Measurements from ENCODE around the gene ATP9A. TPM values are rescaled to one million over a fixed set of nuclear protein-coding genes. Genes with fewer than 3 reads are reported as not detected.

The ATP9A gene
- total RNA-seq, 2 experiments from 2014 or later, result 0.18 to 0.21 TPM

DNA sequence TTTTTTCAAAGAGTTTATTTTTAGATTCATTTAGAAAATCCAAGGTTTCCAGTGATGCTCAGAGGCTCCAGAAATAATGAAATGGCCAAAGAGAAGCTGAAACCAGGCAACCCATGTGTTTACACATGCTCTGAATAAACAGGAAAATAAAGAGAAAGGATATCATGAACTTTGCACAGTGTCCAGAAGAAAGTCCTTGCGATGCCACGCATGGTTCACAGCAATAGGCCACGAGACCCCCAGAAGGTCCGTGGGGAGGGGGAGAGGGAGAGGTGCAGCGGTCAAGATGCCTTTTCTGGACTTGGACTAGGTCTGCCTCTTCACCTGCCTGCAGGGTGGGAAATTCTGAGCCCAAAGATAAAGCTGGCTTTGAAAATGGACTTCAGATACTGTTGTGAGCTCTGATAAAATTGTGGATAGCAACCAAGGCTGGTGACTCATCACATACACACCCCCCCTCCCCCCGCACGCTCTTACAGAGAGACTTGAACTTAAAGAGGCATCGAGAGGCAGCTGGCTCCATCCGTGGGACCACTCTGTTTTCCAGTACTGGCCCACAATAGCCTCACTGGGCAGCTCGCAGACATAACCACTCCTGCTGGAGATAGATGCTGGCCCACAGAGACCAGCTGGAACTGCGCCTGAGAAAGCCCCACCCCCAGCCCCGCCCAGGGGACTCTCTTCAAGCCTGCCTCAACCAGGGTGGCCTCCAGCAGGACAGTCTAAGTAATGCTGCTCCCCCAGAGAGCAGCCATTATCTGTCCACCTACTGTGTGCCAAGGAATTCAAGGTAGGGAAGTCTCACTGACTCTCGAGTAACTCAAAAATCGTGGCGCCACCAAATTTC is 204.5 kb downstream of the ATP9A start:
- peak; percentile 33 for DNase-seq
- peaks cover 24% of the 10 kb centered on the region for H3K4me1 Mint-ChIP-seq
- no peak overlapping the region for H3K4me3 Mint-ChIP-seq
- peaks cover 61% of the 10 kb centered on the region for H3K27me3 Mint-ChIP-seq
- H3K27ac Mint-ChIP-seq, result no peak overlapping the region
- H3K36me3 Mint-ChIP-seq, result no peaks in the 10 kb centered on the region
- H3K9me3 Mint-ChIP-seq, result no peaks in the 10 kb centered on the region

- H3K4me1 Mint-ChIP-seq, result peaks cover 24% of the 10 kb centered on the region
- no peak for DNase-seq
- no peaks in the 10 kb centered on the region for H3K36me3 Mint-ChIP-seq
- no peak overlapping the region for H3K27ac Mint-ChIP-seq
- peaks cover 64% of the 10 kb centered on the region for H3K27me3 Mint-ChIP-seq
- H3K9me3 Mint-ChIP-seq, result no peaks in the 10 kb centered on the region
- H3K4me3 Mint-ChIP-seq, result no peak overlapping the region
These were observed 205.1 kb downstream of the ATP9A start for GRCh38 chr20:51563174-51563485.

DNA sequence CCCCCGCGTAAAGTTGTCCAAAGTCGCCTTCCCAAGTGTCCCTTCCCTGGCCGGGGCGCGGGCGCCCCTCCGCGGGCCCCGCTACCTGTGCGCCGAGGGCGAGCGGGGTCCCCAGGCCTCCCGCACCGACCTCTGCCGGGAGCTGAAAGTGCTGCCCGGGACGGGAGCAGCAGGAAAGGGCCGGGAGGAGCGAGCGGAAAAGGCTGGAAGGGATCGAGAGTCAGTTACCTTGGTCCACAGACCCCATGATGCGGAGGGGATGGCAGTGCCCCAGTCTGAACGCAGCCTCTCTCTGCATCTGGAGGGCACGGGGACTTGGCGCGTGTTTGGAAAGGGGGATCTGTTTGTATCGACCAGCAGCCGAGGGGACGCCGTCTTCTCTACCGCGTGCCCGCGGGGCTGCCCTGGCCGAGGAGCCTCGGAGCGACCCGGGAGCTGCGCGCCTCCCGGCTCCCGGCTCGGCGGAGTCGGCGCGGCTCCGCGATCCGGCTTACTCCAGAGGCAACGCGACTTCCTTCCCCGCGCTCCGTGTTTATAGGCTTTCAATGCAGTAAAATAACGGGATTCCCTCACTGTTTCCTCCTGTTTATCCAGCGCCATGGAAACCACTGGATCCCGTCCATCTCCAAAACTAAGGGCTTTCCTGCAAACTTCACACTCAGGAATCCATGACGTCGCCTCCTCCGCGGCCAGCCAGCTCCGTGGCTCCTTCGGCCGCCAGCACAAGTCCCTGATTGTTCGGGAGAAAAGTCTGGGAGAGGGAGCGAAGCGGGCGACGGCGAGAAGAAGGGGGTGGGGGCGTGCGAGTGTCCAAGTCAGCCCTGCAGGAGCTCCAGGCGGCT is 205.6 kb downstream of the ATP9A start:
- H3K9me3 Mint-ChIP-seq, result no peaks in the 10 kb centered on the region
- DNase-seq, result peak; percentile 13
- H3K36me3 Mint-ChIP-seq, result no peaks in the 10 kb centered on the region
- peaks cover 24% of the 10 kb centered on the region for H3K4me1 Mint-ChIP-seq
- peaks cover 70% of the 10 kb centered on the region for H3K27me3 Mint-ChIP-seq
- H3K27ac Mint-ChIP-seq, result no peak overlapping the region
- peak overlapping the region; percentile 66 for H3K4me3 Mint-ChIP-seq

DNA sequence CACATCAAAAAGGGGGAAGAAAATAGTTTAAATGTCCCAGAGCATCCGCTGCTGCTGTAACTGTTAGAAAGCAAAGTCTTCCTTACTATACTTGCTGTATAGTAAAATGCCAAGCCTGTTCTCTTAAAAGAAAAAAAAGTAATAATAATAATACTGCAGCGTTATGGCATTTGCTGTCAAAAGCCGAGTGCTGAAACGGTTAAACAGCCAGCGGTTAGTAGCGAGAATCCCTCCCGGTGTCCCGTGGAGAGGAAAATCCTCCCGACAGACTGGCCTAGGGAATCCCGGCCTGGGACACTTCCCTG is 206.2 kb downstream of the ATP9A start:
- peaks cover 24% of the 10 kb centered on the region for H3K4me1 Mint-ChIP-seq
- H3K36me3 Mint-ChIP-seq, result no peaks in the 10 kb centered on the region
- peaks cover 75% of the 10 kb centered on the region for H3K27me3 Mint-ChIP-seq
- H3K9me3 Mint-ChIP-seq, result no peaks in the 10 kb centered on the region
- peak overlapping the region; percentile 66 for H3K4me3 Mint-ChIP-seq
- no peak for DNase-seq
- no peak overlapping the region for H3K27ac Mint-ChIP-seq

GRCh38 chr20:51560550-51561307 is 207.5 kb downstream of the ATP9A start:
- Mint-ChIP-seq H3K36me3 (no peaks in the 10 kb centered on the region), H3K4me3 (peak overlapping the region; percentile 66), H3K9me3 (no peaks in the 10 kb centered on the region), H3K27ac (no peak overlapping the region), H3K4me1 (peaks cover 27% of the 10 kb centered on the region), H3K27me3 (peaks cover 83% of the 10 kb centered on the region)
- no peak for DNase-seq

GRCh38 chr20:51560042-51560441 is 208.1 kb downstream of the ATP9A start:
- Mint-ChIP-seq H3K27ac (no peak overlapping the region), H3K9me3 (no peaks in the 10 kb centered on the region), H3K36me3 (no peaks in the 10 kb centered on the region), H3K4me3 (no peak overlapping the region), H3K4me1 (peaks cover 27% of the 10 kb centered on the region), H3K27me3 (peaks cover 86% of the 10 kb centered on the region)
- no peak for DNase-seq

DNA sequence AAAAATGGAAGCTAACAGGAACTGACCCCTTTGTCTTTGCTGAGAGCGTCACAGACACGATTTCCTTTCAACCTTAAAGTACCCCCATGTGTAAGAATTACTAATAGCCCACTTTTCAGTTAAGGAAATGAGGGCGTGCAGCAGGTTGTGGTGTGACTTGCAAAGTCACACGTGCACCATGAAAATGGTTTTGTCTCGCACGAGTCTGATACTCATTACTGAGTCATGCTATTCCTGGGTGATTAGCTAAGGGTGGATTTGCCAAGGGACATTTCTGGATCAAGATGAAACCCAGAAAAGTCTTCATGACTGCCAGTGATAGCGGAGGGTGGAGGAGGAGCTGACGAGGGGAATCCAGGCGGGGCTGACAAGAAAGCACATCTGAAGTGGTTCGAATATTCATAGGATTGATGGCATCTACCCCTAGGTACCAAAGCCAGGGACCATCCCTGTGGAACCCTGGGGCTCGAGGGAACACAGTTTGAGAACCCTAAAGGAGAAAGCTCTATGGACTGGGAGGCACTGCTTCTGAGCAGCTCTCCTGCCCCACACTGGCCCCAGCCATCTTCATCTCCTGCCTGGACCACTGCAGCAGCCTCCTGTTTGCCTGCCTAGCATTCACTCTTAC is 213.5 kb downstream of the ATP9A start:
- DNase-seq, result no peak
- Mint-ChIP-seq H3K27me3 (peaks cover 37% of the 10 kb centered on the region), H3K36me3 (no peaks in the 10 kb centered on the region), H3K9me3 (no peaks in the 10 kb centered on the region), H3K4me3 (no peak overlapping the region), H3K27ac (peak overlapping the region; percentile 62), H3K4me1 (peaks cover 15% of the 10 kb centered on the region)

DNA sequence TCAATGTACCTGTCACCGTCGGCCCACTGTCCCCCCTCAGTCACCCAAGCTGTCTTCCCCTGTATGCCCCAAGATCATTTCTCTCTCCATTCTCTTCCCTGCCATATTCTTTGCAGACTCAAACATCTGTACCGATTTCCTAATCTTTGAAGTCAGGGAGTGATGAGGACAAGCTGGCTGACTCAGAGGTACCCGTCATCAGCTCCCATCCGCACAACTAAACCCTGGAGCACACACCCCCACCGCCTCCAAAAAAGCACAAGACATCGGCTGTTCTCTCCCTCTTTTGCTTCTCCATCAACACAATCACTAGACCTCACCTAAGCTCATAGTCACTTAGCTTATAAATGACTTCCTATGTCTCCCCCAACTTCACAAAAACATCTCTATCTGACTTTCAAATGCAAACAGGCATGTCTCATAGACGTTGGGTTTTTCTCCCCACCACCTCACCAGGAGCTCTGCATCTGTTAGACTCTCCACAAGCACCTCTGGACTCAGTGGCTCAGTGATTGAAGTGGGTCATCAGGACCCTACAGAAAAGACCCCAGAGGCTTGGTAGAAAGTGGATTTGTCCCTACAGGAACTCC is 214.2 kb downstream of the ATP9A start:
- DNase-seq, result no peak

DNA sequence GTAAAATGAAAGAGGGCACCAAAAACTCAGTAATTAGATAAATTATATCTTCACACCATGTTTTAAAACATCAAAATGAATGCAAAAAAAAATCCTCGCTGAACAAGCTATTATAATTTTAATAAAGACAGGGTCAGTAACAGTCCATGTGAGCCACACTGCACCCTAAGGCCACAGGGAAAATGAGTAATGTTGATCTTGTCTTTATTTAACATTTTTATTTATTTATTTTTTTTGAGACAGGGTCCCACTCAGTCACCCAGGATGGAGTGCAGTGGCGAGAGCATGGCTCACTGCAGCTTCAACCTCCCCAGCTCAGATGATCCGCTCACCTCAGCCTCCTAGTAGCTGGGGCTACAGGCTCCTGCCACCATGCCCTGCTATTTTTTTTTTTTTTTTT is 217.0 kb downstream of the ATP9A start:
- no peak for DNase-seq
- peaks cover 13% of the 10 kb centered on the region for H3K4me1 Mint-ChIP-seq
- no peak overlapping the region for H3K4me3 Mint-ChIP-seq
- peaks cover 6% of the 10 kb centered on the region for H3K27me3 Mint-ChIP-seq
- no peaks in the 10 kb centered on the region for H3K9me3 Mint-ChIP-seq
- no peak overlapping the region for H3K27ac Mint-ChIP-seq
- no peaks in the 10 kb centered on the region for H3K36me3 Mint-ChIP-seq

More for the DNA sequence above, 214.2 kb downstream of the ATP9A start:
- Mint-ChIP-seq H3K27me3 (peaks cover 31% of the 10 kb centered on the region), H3K4me1 (peaks cover 15% of the 10 kb centered on the region), H3K36me3 (no peaks in the 10 kb centered on the region), H3K27ac (peak overlapping the region; percentile 62), H3K4me3 (no peak overlapping the region), H3K9me3 (no peaks in the 10 kb centered on the region)

DNA sequence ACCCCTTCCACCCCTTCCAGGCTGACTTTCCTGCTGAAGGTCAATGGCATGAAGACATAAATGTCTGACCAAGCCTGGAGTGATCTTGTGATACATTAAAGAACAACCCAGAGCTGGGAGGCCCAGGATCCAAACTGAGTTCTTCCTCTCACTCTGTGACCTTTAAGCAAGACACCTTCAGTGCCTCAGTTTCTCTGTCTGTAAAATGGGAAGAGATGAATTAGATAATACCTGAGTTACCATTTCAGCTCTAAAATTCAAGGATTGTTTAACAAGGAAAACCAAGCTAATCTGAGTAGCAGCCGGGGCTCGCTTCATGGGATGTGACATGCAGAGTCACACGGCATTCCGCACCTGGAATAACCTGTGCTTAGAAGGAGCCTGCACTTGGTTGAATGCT is 218.7 kb downstream of the ATP9A start:
- Mint-ChIP-seq H3K4me1 (peaks cover 8% of the 10 kb centered on the region), H3K27ac (no peak overlapping the region), H3K27me3 (no peaks in the 10 kb centered on the region), H3K9me3 (no peaks in the 10 kb centered on the region), H3K36me3 (no peaks in the 10 kb centered on the region), H3K4me3 (no peak overlapping the region)
- DNase-seq, result no peak

DNA sequence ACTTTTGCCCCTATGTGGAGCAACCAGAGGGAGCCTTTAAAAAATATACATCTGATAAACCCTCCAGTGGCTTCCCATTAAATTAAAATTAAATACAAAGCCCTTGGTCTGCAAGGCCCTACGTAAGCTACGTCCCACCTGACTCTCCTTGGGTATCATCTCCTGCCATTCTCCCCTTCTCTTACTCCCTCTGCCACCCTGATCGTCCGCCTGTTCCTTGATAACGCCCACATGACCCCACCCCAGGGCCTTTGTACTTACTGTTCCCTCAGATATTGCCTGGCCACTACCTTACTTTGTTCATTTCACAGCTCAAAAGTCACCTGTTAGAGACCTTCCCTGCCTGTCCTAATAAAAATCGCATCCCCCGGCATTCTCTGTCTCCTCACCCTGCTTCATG is 220.2 kb downstream of the ATP9A start:
- no peak overlapping the region for H3K4me3 Mint-ChIP-seq
- no peak for DNase-seq
- no peaks in the 10 kb centered on the region for H3K9me3 Mint-ChIP-seq
- no peaks in the 10 kb centered on the region for H3K36me3 Mint-ChIP-seq
- H3K4me1 Mint-ChIP-seq, result peaks cover 5% of the 10 kb centered on the region
- no peak overlapping the region for H3K27ac Mint-ChIP-seq
- peaks cover 3% of the 10 kb centered on the region for H3K27me3 Mint-ChIP-seq

Other genes starting within 250 kb of the ATP9A start
- gene NFATC2, start 225.7 kb downstream of the ATP9A start, total RNA-seq, result 10 to 100 TPM; 31.0 to 31.7 TPM
- gene SALL4, start 34.1 kb upstream of the ATP9A start, total RNA-seq, result under 1 TPM; 0.43 to 0.66 TPM

All from activated naive CD8-positive, alpha-beta T cell treated with anti-CD3 and anti-CD28 coated beads for 36 hours (primary cell).